HFFc6 (cell line): ENCODE results near the gene FAM111A. TPM values are rescaled to one million over a fixed set of nuclear protein-coding genes. Genes with fewer than 3 reads are reported as not detected.
A peak's percentile ranks its signal among the peaks of the same experiment; 100 is the strongest.

Experiments used
- DNase-seq: peaks from one replicate; pipeline ENCODE4 v3.0.0-alpha.2; 2018
- H3K27ac Mint-ChIP-seq: 2 replicates; pipeline ENCODE4 v1.8.0; 2020; ENCODE audit warnings: mild to moderate bottlenecking, mixed read lengths
- H3K27me3 Mint-ChIP-seq: 2 replicates; pipeline ENCODE4 v1.8.0; 2021; ENCODE audit warnings: mild to moderate bottlenecking, moderate library complexity, mixed read lengths; ENCODE audit not compliant: insufficient read depth
- H3K36me3 Mint-ChIP-seq: 2 replicates; pipeline ENCODE4 v1.8.0; 2021; ENCODE audit warnings: low read depth, mixed read lengths
- H3K4me1 Mint-ChIP-seq: 2 replicates; pipeline ENCODE4 v1.8.0; 2020; ENCODE audit warnings: low read depth, mixed read lengths
- H3K4me3 Mint-ChIP-seq: 2 replicates; pipeline ENCODE4 v1.8.0; 2020; ENCODE audit warnings: mild to moderate bottlenecking, moderate library complexity, mixed read lengths
- H3K9me3 Mint-ChIP-seq: 2 replicates; pipeline ENCODE4 v1.8.0; 2020; ENCODE audit warnings: mild to moderate bottlenecking, mixed read lengths
- CTCF ChIP-seq: fragments of 200-600 bp; sonication (generic); IDR thresholded peaks from 2 replicates; pipeline ENCODE4 v1.5.0; 2021; ENCODE audit warnings: antibody characterized with exemption, mild to moderate bottlenecking
- total RNA-seq, 6 experiments: library from RNA; stranded (reverse); fragmentation: NEBNext Ultra II Directional; extraction: Animal tissue kit (Norgen Biotek cat#: 25700); gene quantifications; 2 replicates in 1 of 6; 3 replicates in 5 of 6; pipeline ENCODE4 v1.2.3, GENCODE V29; 2021

Gene FAM111A
- total RNA-seq, 6 experiments from 2014 or later, result 28.7 to 56.6 (median 46.7) TPM

DNA sequence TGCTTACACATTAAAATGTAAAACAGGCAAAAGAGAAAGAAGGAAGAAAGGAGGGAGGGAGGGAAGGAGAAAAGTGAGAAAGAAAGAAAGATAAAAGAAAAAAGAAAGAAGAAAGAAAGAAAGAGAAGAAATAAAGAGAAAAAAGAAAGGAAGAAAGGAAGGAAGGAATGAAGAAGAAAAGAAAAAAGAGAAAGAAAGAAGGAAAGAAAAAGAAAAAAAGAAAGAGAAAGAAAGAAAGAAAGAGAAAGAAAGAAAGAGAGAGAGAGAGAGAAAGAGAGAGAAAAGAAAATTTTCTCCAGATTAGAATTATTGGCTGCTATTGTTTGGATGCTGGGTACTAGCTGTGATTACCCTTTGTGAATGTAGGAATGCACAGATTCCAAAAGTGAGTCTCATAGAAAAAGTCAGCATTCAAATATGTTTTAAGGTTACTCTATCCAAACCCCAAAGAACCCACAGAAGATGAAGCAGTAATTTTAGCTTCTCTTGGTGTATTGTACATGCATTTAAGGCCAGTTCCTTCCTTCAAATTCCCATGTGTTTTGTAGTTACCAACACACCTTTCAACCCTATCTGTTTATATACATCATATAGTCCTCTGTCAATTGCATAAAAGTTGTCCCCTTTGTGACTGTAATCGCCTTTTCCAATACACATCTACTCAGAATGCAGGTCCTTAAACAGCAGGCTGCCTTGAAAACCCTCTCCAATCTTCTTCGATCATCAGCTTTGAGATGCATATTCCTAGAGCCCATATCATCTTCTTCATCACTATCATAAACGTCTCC, 789 bp upstream of the FAM111A start:
- Mint-ChIP-seq H3K9me3 (no peaks in the 10 kb centered on the region), H3K36me3 (peaks cover 12% of the 10 kb centered on the region; the same call in 1 of the 2 replicates), H3K27ac (peak overlapping the region; percentile 98), H3K4me3 (peak overlapping the region; percentile 97), H3K4me1 (peaks cover 48% of the 10 kb centered on the region), H3K27me3 (no peaks in the 10 kb centered on the region; the same call in 1 of the 2 replicates)
- no peak for TF ChIP-seq CTCF
- DNase-seq, result peak; percentile 69

DNA sequence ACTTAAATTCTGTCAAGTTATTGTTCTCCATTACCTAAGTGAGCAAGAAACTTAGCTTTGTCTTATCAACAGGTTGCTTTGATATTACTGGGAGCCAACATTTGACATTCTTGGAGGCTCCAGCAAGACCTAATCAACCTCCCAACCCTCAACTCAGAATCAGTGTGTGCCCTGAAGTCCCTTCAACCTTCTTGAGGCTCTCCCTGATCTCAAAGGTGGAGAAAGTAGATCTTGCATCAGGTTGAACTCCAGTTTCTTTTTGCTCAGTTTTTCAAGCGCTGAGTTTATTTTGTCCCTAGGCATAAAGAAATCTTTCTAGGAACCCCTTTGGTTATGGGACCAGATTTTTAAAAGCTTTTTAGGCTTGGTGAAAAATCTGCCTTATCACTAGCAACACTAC, 1.4 kb downstream of the FAM111A start:
- no peaks in the 10 kb centered on the region for H3K9me3 Mint-ChIP-seq
- peaks cover 21% of the 10 kb centered on the region; the same call in 1 of the 2 replicates for H3K36me3 Mint-ChIP-seq
- H3K4me1 Mint-ChIP-seq, result peaks cover 66% of the 10 kb centered on the region
- TF ChIP-seq CTCF, result no peak
- no peaks in the 10 kb centered on the region; the same call in 1 of the 2 replicates for H3K27me3 Mint-ChIP-seq
- peak overlapping the region; percentile 98 for H3K27ac Mint-ChIP-seq
- DNase-seq, result no peak
- H3K4me3 Mint-ChIP-seq, result peak overlapping the region; percentile 97

- H3K4me1 Mint-ChIP-seq, result peaks cover 66% of the 10 kb centered on the region
- H3K27me3 Mint-ChIP-seq, result no peaks in the 10 kb centered on the region; the same call in 1 of the 2 replicates
- H3K36me3 Mint-ChIP-seq, result peaks cover 24% of the 10 kb centered on the region; the same call in 1 of the 2 replicates
- H3K4me3 Mint-ChIP-seq, result peak overlapping the region; percentile 97
- H3K27ac Mint-ChIP-seq, result peak overlapping the region; percentile 98
- H3K9me3 Mint-ChIP-seq, result no peaks in the 10 kb centered on the region
- peak; percentile 58 for TF ChIP-seq CTCF
- peak; percentile 80 for DNase-seq
Measured at GRCh38 chr11:59144579-59145345, 2.1 kb downstream of the FAM111A start.

- peak overlapping the region; percentile 98 for H3K27ac Mint-ChIP-seq
- H3K9me3 Mint-ChIP-seq, result no peaks in the 10 kb centered on the region
- H3K4me3 Mint-ChIP-seq, result peak overlapping the region; percentile 97
- H3K36me3 Mint-ChIP-seq, result peaks cover 27% of the 10 kb centered on the region; the same call in 1 of the 2 replicates
- peaks cover 66% of the 10 kb centered on the region for H3K4me1 Mint-ChIP-seq
- no peaks in the 10 kb centered on the region; the same call in 1 of the 2 replicates for H3K27me3 Mint-ChIP-seq
- peak; percentile 64 for DNase-seq
- TF ChIP-seq CTCF, result no peak
Measured at GRCh38 chr11:59145534-59145933, 2.9 kb downstream of the FAM111A start.

DNA sequence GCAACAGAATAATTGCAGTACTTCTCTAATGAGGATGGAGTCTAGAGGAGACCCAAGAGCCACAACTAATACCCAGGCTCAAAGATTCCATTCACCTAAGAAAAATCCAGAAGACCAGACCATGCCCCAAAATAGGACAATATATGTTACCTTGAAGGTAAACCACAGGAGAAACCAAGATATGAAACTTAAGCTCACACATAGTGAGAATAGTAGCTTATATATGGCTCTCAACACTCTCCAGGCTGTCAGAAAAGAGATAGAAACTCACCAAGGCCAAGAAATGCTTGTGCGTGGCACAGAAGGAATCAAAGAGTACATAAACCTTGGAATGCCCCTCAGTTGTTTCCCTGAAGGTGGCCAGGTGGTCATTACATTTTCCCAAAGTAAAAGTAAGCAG, 9.1 kb downstream of the FAM111A start:
- no peak for TF ChIP-seq CTCF
- DNase-seq, result no peak

More for the DNA sequence above, 9.1 kb downstream of the FAM111A start:
- Mint-ChIP-seq H3K9me3 (no peaks in the 10 kb centered on the region), H3K4me3 (no peak overlapping the region), H3K4me1 (peaks cover 19% of the 10 kb centered on the region), H3K27me3 (no peaks in the 10 kb centered on the region; the same call in 1 of the 2 replicates), H3K36me3 (peaks cover 27% of the 10 kb centered on the region; the same call in 1 of the 2 replicates), H3K27ac (no peak overlapping the region)
